ENCODE data around the gene UNC13A. TPM values are rescaled to one million over a fixed set of nuclear protein-coding genes. Genes with fewer than 3 reads are reported as not detected.
A peak's percentile ranks its signal among the peaks of the same experiment; 100 is the strongest.

UNC13A gene
- total and polyA plus RNA-seq, 2 of the 13 experiments (the other 11 are each of a cell fraction or from before 2014, with no cell fraction given): 0.11 to 0.45 TPM

DNA sequence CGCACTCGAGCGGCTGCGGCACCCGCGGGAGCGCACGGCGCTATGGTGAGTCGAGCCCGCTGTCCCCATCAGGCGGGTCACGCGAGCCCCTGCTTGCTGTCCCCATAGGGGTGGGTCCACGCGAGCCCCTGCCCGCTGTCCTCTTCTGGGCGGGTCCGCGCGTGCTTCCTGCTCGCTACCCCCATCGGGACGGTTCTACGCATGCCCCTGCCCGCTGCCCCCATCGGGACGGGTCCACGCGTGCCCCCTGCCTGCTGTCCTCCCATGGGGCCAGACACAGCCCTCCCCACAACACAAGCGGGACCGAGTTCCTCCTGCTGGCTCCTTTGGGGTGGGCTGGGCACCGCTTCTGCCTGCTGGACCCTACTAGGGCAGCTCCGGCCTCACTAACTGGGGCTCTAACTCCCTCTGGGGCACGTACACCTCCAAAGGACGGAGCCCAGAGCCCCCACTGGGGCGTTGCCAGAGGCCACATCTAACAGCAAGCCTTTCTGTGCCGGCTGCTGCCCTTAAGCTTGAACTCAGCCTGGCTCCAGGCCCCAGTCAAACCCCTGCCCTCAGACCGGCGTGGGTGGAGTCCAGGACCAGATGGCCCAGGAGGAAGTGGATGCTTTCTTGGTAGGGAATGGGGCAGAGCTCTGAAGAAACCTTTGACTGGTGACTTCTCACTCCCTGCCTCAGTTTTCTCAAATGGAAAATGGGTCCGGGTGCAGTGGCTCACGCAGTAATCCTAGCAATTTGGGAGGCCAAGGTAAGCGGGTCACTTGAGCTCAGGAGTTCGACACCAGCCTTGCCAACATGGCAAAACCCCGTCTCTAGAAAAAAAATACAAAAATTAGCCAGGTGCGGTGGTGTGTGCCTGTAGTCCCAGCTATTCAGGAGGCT, 132.0 kb downstream of the UNC13A start (continued):
- TF ChIP-seq TRAFD1 (CRISPR knock-in tag; IDR thresholded peaks at IDR 0.05; ENCODE audit: borderline replicate concordance): no peak
- TF ChIP-seq ZNF788 (CRISPR knock-in tag; IDR thresholded peaks at IDR 0.05; ENCODE audit: borderline replicate concordance): no peak
- no peak for TF ChIP-seq ZNF615 (CRISPR knock-in tag; IDR thresholded peaks at IDR 0.05; ENCODE audit: borderline replicate concordance)
- no peak for TF ChIP-seq KIAA2018 (CRISPR knock-in tag; IDR thresholded peaks at IDR 0.05; ENCODE audit: borderline replicate concordance)
- TF ChIP-seq SIN3B (IDR thresholded peaks at IDR 0.05; ENCODE audit: low read length): no peak
- TF ChIP-seq REPIN1 (CRISPR knock-in tag; IDR thresholded peaks at IDR 0.05; ENCODE audit: borderline replicate concordance, low read depth): no peak
- TF ChIP-seq, protein P1, sequence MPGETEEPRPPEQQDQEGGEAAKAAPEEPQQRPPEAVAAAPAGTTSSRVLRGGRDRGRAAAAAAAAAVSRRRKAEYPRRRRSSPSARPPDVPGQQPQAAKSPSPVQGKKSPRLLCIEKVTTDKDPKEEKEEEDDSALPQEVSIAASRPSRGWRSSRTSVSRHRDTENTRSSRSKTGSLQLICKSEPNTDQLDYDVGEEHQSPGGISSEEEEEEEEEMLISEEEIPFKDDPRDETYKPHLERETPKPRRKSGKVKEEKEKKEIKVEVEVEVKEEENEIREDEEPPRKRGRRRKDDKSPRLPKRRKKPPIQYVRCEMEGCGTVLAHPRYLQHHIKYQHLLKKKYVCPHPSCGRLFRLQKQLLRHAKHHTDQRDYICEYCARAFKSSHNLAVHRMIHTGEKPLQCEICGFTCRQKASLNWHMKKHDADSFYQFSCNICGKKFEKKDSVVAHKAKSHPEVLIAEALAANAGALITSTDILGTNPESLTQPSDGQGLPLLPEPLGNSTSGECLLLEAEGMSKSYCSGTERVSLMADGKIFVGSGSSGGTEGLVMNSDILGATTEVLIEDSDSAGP (CRISPR knock-in tag; IDR thresholded peaks at IDR 0.05; ENCODE audit: borderline replicate concordance): no peak; the same call in none of the 2 replicates
- no peak for TF ChIP-seq ZNF224 (CRISPR knock-in tag; IDR thresholded peaks at IDR 0.05)
- TF ChIP-seq ZFP82 (CRISPR knock-in tag; IDR thresholded peaks at IDR 0.05; ENCODE audit: borderline replicate concordance): no peak
- peak; percentile 60; the same call in 1 of the 2 replicates for TF ChIP-seq MED13 (CRISPR knock-in tag; IDR thresholded peaks at IDR 0.05)
- TF ChIP-seq KMT2A (CRISPR knock-in tag; IDR thresholded peaks at IDR 0.05): no peak
- TF ChIP-seq, protein P2, sequence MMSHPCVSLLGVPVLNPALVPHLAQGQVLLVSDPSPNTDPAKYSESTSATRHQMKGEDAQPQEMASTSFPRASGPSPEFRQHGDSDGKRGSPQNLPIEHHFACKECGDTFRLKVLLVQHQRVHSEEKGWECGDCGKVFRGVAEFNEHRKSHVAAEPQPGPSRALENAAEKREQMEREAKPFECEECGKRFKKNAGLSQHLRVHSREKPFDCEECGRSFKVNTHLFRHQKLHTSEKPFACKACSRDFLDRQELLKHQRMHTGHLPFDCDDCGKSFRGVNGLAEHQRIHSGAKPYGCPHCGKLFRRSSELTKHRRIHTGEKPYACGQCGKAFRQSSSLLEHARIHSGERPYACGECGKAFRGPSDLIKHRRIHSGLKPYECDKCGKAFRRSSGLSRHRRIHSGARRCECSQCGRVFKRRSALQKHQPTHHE (CRISPR knock-in tag; IDR thresholded peaks at IDR 0.05; ENCODE audit: borderline replicate concordance): no peak
- TF ChIP-seq IKZF5 (CRISPR knock-in tag; IDR thresholded peaks at IDR 0.05): no peak

Measured in HepG2 (cell line).